SU-DHL-6 (cell line): Measurements from ENCODE around the gene OPRM1.

Source experiments
- H2AFZ ChIP-seq: fragments of 200-600 bp; sonication (generic); 2 replicates; pipeline ENCODE4 v1.6.1; 2014; ENCODE audit warnings: low read depth, mild to moderate bottlenecking, moderate library complexity, mixed read lengths, antibody characterized with exemption, low read length; ENCODE audit not compliant: severe bottlenecking
- H3F3A ChIP-seq: fragments of 200-600 bp; shearing (Covaris generic); 2 replicates; pipeline ENCODE4 v1.6.0; 2016; ENCODE audit warnings: antibody characterized with exemption, mild to moderate bottlenecking; ENCODE audit not compliant: insufficient read depth
- H3K27ac ChIP-seq: fragments of 200-600 bp; sonication (generic); 2 replicates; pipeline ENCODE4 v1.5.1; 2016; ENCODE audit warnings: low read depth, mild to moderate bottlenecking, low read length, moderate library complexity, mixed read lengths
- H3K27me3 ChIP-seq: fragments of 200-600 bp; sonication (generic), shearing (Covaris generic); 2 replicates; pipeline ENCODE4 v1.6.0; 2014; ENCODE audit warnings: mild to moderate bottlenecking, low read length
- H3K36me3 ChIP-seq: fragments of 200-600 bp; sonication (generic); 2 replicates; pipeline ENCODE4 v1.6.1; 2014; ENCODE audit warnings: mild to moderate bottlenecking, low read length, mixed read lengths
- H3K4me2 ChIP-seq: fragments of 300-600, 200-600 bp; shearing (Covaris generic), sonication (generic); 2 replicates; pipeline ENCODE4 v1.6.0; 2014; ENCODE audit warnings: low read length, low read depth, mild to moderate bottlenecking; ENCODE audit not compliant: poor library complexity, severe bottlenecking
- H3K4me3 ChIP-seq: fragments of 200-600 bp; sonication (generic); 2 replicates; pipeline ENCODE4 v1.5.1; 2014; ENCODE audit warnings: antibody characterized with exemption, low read length, mild to moderate bottlenecking, mixed read lengths; ENCODE audit not compliant: insufficient read depth, poor library complexity, severe bottlenecking
- H3K79me2 ChIP-seq: fragments of 200-600 bp; sonication (generic); 2 replicates; pipeline ENCODE4 v1.6.1; 2014; ENCODE audit warnings: mild to moderate bottlenecking, low read length, moderate library complexity; ENCODE audit not compliant: insufficient read depth
- H3K9ac ChIP-seq: fragments of 200-600 bp; sonication (generic); 2 replicates; pipeline ENCODE4 v1.7.0; 2014; ENCODE audit warnings: mild to moderate bottlenecking, low read length
- H3K9me2 ChIP-seq: fragments of 200-600 bp; sonication (generic); replicated peaks from 2 replicates; pipeline ENCODE4 v1.6.1; 2014; ENCODE audit warnings: low read length; ENCODE audit not compliant: insufficient read depth
- H3K9me3 ChIP-seq: fragments of 200-600 bp; sonication (generic); 2 replicates; pipeline ENCODE4 v1.6.1; 2014; ENCODE audit warnings: low read length, mixed read lengths; ENCODE audit not compliant: insufficient read depth
- H4K20me1 ChIP-seq: fragments of 200-600 bp; sonication (generic); 2 replicates; pipeline ENCODE4 v1.6.1; 2014; ENCODE audit warnings: low read depth, mild to moderate bottlenecking, antibody characterized with exemption, low read length, moderate library complexity, mixed read lengths
- EZH2phosphoT487 ChIP-seq: fragments of 200-600 bp; sonication (generic), shearing (Covaris generic); conservative IDR thresholded peaks from 2 replicates; pipeline ENCODE4 v1.6.1; 2018; ENCODE audit warnings: mild to moderate bottlenecking, antibody characterized with exemption, low read length, moderate library complexity, mixed read lengths
- TF ChIP-seq, protein P1 (sequence below): fragments of 200-600 bp; sonication (generic); IDR thresholded peaks from one replicate; pipeline ENCODE4 v1.5.1; 2017; ENCODE audit warnings: antibody characterized with exemption, mild to moderate bottlenecking, low read length, moderate library complexity; ENCODE audit not compliant: insufficient read depth, poor library complexity, severe bottlenecking

OPRM1 gene

GRCh38 chr6:153994811-153995210, 44.2 kb upstream of the OPRM1 start:
- H3K9me3 ChIP-seq: no peaks in the 10 kb centered on the region
- no peak overlapping the region for H3K4me2 ChIP-seq
- no peaks in the 10 kb centered on the region for H3K27me3 ChIP-seq
- H3K9me2 ChIP-seq: no peaks in the 10 kb centered on the region
- no peak overlapping the region for H3K9ac ChIP-seq
- no peak overlapping the region for H3K4me3 ChIP-seq
- H4K20me1 ChIP-seq: no peaks in the 10 kb centered on the region
- no peak overlapping the region for H3K27ac ChIP-seq
- TF ChIP-seq EZH2phosphoT487: no peak
- TF ChIP-seq, protein P1, sequence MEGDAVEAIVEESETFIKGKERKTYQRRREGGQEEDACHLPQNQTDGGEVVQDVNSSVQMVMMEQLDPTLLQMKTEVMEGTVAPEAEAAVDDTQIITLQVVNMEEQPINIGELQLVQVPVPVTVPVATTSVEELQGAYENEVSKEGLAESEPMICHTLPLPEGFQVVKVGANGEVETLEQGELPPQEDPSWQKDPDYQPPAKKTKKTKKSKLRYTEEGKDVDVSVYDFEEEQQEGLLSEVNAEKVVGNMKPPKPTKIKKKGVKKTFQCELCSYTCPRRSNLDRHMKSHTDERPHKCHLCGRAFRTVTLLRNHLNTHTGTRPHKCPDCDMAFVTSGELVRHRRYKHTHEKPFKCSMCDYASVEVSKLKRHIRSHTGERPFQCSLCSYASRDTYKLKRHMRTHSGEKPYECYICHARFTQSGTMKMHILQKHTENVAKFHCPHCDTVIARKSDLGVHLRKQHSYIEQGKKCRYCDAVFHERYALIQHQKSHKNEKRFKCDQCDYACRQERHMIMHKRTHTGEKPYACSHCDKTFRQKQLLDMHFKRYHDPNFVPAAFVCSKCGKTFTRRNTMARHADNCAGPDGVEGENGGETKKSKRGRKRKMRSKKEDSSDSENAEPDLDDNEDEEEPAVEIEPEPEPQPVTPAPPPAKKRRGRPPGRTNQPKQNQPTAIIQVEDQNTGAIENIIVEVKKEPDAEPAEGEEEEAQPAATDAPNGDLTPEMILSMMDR: no peak
- H3K36me3 ChIP-seq: no peaks in the 10 kb centered on the region
- no peaks in the 10 kb centered on the region for H3F3A ChIP-seq
- no peaks in the 10 kb centered on the region for H3K79me2 ChIP-seq
- H2AFZ ChIP-seq: no peak overlapping the region

DNA sequence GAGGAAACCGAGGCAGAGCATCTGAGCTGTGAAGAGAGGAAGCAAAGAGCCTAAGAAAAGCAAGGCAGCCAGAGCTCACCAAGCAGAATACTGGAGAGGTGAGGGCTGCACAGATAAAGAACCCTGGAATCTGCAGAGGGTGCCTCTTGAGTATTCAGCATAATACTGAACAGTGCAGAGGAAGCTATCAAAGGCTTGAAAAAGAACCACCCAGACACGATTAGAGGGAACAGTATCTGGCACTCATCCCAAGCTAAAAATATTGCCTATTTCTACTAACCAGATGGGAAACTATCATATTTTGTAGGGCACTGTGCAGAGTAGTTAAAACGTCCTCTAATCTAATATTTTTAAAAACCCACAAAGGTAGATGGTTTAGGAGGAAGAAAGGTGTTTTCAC, 41.8 kb upstream of the OPRM1 start:
- H3K27ac ChIP-seq: no peak overlapping the region
- no peak overlapping the region for H3K9ac ChIP-seq
- no peak overlapping the region for H2AFZ ChIP-seq
- no peaks in the 10 kb centered on the region for H3K36me3 ChIP-seq
- no peaks in the 10 kb centered on the region for H3K9me2 ChIP-seq
- H4K20me1 ChIP-seq: no peaks in the 10 kb centered on the region
- TF ChIP-seq, protein P1: no peak
- no peak for TF ChIP-seq EZH2phosphoT487
- no peak overlapping the region for H3K4me3 ChIP-seq
- H3F3A ChIP-seq: no peaks in the 10 kb centered on the region
- H3K4me2 ChIP-seq: no peak overlapping the region
- H3K79me2 ChIP-seq: no peaks in the 10 kb centered on the region
- no peaks in the 10 kb centered on the region for H3K9me3 ChIP-seq
- H3K27me3 ChIP-seq: no peaks in the 10 kb centered on the region

- no peaks in the 10 kb centered on the region for H4K20me1 ChIP-seq
- H3K9me3 ChIP-seq: no peaks in the 10 kb centered on the region
- no peaks in the 10 kb centered on the region for H3K36me3 ChIP-seq
- H3K9me2 ChIP-seq: no peaks in the 10 kb centered on the region
- H3K4me3 ChIP-seq: no peak overlapping the region
- H3K79me2 ChIP-seq: no peaks in the 10 kb centered on the region
- no peak overlapping the region for H3K4me2 ChIP-seq
- TF ChIP-seq, protein P1: no peak
- TF ChIP-seq EZH2phosphoT487: no peak
- H3K9ac ChIP-seq: no peak overlapping the region
- no peak overlapping the region for H3K27ac ChIP-seq
- H3K27me3 ChIP-seq: no peaks in the 10 kb centered on the region
- no peak overlapping the region for H2AFZ ChIP-seq
- no peaks in the 10 kb centered on the region for H3F3A ChIP-seq
Measured at GRCh38 chr6:154001494-154002285, 37.4 kb upstream of the OPRM1 start.
